Renal cortex interstitium (tissue), 15 donors: ENCODE results near the gene STXBP3. TPM values are rescaled to one million over a fixed set of nuclear protein-coding genes. Genes with fewer than 3 reads are reported as not detected.
"Not testable (repeated sequence)": the region's sequence is repeated elsewhere in the genome, so short reads cannot be mapped to it uniquely, and the experiment has no call there.

ENCODE experiments used
- DNase-seq, 11 donors: peaks; one replicate each; pipeline ENCODE4 v3.0.0-alpha.2; 2013; ENCODE audit warnings: low read depth in 9 of 11, low spot score in 4 of 11; ENCODE audit errors: extremely low read depth in 1 of 11
- long read RNA-seq, 16 experiments: transcript quantifications; one replicate each; lab custom pipeline, GENCODE V29; 2026
- polyA plus RNA-seq, 3 donors: library from polyadenylated mRNA; unstranded; fragments of 120-200 nt; gene quantifications; one replicate each; pipeline ENCODE4 v1.2.1, GENCODE V29; 2013; ENCODE audit not compliant: insufficient read length in 3 of 3

STXBP3 gene, protein sequence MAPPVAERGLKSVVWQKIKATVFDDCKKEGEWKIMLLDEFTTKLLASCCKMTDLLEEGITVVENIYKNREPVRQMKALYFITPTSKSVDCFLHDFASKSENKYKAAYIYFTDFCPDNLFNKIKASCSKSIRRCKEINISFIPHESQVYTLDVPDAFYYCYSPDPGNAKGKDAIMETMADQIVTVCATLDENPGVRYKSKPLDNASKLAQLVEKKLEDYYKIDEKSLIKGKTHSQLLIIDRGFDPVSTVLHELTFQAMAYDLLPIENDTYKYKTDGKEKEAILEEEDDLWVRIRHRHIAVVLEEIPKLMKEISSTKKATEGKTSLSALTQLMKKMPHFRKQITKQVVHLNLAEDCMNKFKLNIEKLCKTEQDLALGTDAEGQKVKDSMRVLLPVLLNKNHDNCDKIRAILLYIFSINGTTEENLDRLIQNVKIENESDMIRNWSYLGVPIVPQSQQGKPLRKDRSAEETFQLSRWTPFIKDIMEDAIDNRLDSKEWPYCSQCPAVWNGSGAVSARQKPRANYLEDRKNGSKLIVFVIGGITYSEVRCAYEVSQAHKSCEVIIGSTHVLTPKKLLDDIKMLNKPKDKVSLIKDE
- polyA plus RNA-seq, result 10 to 100 TPM; 56.6 to 78.5 (median 67.5) TPM
- long read RNA-seq, donor 1, transcript STXBP3-201 (19 exons, 2,478 nt), result major isoform, 6 of 6 reads
- long read RNA-seq, donor 1, partial matches to known transcripts, result 0 of 6 reads
- long read RNA-seq, donor 1, other reads (novel, unspliced or antisense), result 0 of 6 reads
- long read RNA-seq, donor 2, transcript STXBP3-201 (19 exons, 2,478 nt), result major isoform, 8 of 8 reads
- long read RNA-seq, donor 2, partial matches to known transcripts, result 0 of 8 reads
- long read RNA-seq, donor 2, other reads (novel, unspliced or antisense), result 0 of 8 reads
- long read RNA-seq, donor 3, transcript STXBP3-201 (19 exons, 2,478 nt), result major isoform, 10 of 10 reads
- long read RNA-seq, donor 3, partial matches to known transcripts, result 0 of 10 reads
- long read RNA-seq, donor 3, other reads (novel, unspliced or antisense), result 0 of 10 reads
- long read RNA-seq, donor 4, transcript STXBP3-201 (19 exons, 2,478 nt), result major isoform, 10 of 11 reads
- long read RNA-seq, donor 4, partial matches to known transcripts, result 0 of 11 reads
- long read RNA-seq, donor 4, other reads (novel, unspliced or antisense), result 0 of 11 reads
- long read RNA-seq, donor 5, result 0 reads
- long read RNA-seq, donor 6, transcript STXBP3-201 (19 exons, 2,478 nt), result major isoform, 5 of 7 reads
- long read RNA-seq, donor 6, partial matches to known transcripts, result 0 of 7 reads
- long read RNA-seq, donor 6, other reads (novel, unspliced or antisense), result 0 of 7 reads
- long read RNA-seq, donor 7, transcript STXBP3-201 (19 exons, 2,478 nt), result major isoform, 5 of 6 reads
- long read RNA-seq, donor 7, partial matches to known transcripts, result 0 of 6 reads
- long read RNA-seq, donor 7, other reads (novel, unspliced or antisense), result 0 of 6 reads
- long read RNA-seq, donor 8, transcript STXBP3-201 (19 exons, 2,478 nt), result major isoform, 17 of 34 reads
- long read RNA-seq, donor 8, partial matches to known transcripts, result 15 of 34 reads
- long read RNA-seq, donor 8, other reads (novel, unspliced or antisense), result 0 of 34 reads
- long read RNA-seq, donor 9, transcript STXBP3-201 (19 exons, 2,478 nt), result major isoform, 6 of 6 reads
- long read RNA-seq, donor 9, partial matches to known transcripts, result 0 of 6 reads
- long read RNA-seq, donor 9, other reads (novel, unspliced or antisense), result 0 of 6 reads
- long read RNA-seq, donor 10, transcript STXBP3-201 (19 exons, 2,478 nt), result major isoform, 5 of 12 reads
- long read RNA-seq, donor 10, partial matches to known transcripts, result 7 of 12 reads
- long read RNA-seq, donor 10, other reads (novel, unspliced or antisense), result 0 of 12 reads
- long read RNA-seq, donor 11, transcript STXBP3-201 (19 exons, 2,478 nt), result major isoform, 5 of 7 reads
- long read RNA-seq, donor 11, partial matches to known transcripts, result 0 of 7 reads
- long read RNA-seq, donor 11, other reads (novel, unspliced or antisense), result 0 of 7 reads
- long read RNA-seq, donor 12, partial matches to known transcripts, result 5 of 7 reads
- long read RNA-seq, donor 12, other reads (novel, unspliced or antisense), result 0 of 7 reads
- long read RNA-seq, donor 13, transcript STXBP3-201 (19 exons, 2,478 nt), result major isoform, 5 of 16 reads
- long read RNA-seq, donor 13, partial matches to known transcripts, result 11 of 16 reads
- long read RNA-seq, donor 13, other reads (novel, unspliced or antisense), result 0 of 16 reads
- long read RNA-seq, donor 14, transcript STXBP3-201 (19 exons, 2,478 nt), result major isoform, 10 of 11 reads
- long read RNA-seq, donor 14, partial matches to known transcripts, result 0 of 11 reads
- long read RNA-seq, donor 14, other reads (novel, unspliced or antisense), result 0 of 11 reads
- long read RNA-seq, donor 15, partial matches to known transcripts, result 0 of 1 reads
- long read RNA-seq, donor 15, other reads (novel, unspliced or antisense), result 0 of 1 reads
- long read RNA-seq, donor 16, transcript STXBP3-201 (19 exons, 2,478 nt), result major isoform, 14 of 17 reads
- long read RNA-seq, donor 16, partial matches to known transcripts, result 0 of 17 reads
- long read RNA-seq, donor 16, other reads (novel, unspliced or antisense), result 0 of 17 reads

DNA sequence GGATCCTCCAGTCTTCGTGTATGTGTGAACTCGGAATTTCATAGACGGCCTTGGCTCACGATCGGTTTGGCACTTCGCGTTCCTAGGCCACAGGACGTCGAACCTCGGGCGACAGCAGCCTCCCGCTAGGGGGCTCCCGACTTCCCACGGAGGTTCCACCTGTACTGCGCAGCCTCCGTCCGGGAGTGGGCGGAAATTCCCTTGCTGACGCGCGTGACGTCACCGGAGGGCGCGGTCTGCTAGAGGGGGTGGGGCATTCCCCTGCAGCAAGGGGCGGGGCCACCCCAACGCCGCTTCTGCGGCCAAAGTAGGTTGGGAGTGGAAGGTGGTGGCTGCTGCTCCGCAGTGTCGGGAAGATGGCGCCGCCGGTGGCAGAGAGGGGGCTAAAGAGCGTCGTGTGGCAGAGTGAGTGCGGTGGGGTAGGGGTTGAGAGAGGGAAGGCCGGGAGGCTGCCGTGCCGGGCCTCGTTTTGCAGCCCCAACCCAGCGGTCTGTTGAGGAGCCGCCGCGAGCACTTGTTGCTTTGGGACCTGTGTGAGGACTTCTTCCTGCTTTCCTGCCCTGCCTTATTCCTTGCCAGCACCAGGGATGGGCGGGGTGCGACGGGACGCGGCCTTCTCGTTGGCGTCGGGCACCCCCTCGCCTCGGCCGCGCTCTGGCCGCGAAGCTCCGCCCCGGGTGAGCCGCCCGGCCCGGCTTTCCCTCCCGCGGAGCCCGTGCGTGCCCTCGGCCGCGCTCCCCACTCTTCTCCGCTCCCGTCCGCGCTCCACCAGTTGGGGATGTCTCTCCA is at the start of gene STXBP3:
Gene STXBP3, plus strand, starts transcription at position 293 of the 789 bp plus-strand sequence. Its CDS starts 64 bp downstream, at position 357.
- peak; percentile 95 to 98 (median 97) for DNase-seq

DNA sequence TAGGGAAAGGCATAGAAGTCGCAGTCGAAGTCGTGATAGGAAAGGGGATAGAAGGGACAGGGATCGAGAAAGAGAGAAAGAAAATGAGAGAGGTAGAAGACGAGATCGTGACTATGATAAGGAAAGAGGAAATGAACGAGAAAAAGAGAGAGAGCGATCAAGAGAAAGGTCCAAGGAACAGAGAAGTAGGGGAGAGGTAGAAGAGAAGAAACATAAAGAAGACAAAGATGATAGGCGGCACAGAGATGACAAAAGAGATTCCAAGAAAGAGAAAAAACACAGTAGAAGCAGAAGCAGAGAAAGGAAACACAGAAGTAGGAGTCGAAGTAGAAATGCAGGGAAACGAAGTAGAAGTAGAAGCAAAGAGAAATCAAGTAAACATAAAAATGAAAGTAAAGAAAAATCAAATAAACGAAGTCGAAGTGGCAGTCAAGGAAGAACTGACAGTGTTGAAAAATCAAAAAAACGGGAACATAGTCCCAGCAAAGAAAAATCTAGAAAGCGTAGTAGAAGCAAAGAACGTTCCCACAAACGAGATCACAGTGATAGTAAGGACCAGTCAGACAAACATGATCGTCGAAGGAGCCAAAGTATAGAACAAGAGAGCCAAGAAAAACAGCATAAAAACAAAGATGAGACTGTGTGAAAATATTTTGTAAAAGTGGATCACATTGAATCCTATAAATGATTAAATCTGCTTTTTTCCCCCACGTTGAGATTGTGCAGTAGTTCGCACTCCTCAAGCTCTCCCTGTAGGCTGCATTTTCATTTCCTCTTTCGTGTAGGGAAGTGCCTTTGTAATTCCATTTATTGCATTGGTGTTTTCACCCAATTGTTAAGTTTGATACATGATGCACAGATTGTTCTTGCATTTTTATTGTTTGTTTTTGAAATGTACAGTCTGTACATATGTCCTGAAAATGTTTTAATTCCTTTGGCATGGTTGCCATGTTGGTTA is 46.8 kb upstream of the STXBP3 start:
- DNase-seq, result no peak

DNA sequence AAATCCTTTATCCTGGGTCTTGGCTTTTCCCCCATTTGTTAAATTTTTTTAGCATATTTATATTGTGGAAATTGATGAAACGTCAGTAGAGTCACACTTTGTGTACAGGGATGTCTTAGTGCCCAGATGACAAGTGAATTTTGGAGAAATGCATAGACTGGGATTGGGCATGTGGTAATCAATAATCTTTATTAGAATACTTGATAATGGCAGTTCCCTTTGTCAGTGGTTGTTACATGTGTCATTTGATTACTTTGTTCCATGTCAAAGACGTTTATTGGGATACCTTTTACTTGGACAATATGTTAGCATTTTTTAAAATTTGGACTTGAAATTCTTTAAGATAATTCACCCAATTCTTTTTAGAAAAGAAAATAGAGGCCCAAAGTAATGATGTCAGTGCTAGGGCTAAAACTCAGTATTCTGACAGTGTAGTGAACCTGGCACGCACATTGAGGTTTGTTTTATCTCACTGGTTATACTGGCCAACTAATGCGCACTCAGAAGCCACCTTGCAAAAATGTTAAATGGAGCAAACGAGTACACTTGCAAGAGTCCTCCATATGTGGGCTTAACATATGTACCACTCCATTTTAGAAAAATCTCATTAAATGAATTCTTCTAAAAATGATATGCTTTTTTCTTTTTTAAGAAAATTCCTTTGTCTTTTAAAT is 45.2 kb upstream of the STXBP3 start:
- no peak for DNase-seq

DNA sequence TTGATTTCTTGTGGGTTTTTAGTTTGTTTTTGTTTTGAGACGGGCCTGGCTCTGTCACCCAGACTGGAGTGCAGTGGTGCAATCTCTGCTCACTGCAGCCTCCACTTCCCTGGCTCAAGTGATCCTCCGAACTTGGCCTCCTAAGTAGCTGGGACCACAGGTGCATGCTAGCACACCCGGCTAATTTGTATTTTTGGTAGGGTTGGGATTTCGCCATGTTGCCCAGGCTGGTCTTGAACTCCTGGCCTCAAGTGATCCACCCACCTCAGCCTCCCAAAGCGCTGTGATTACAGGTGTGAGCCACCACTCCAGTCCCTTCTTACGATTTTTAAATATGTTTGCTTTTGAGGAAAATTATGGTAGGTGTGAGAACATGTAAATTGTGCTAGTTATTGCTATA is 44.4 kb upstream of the STXBP3 start:
- not testable (repeated sequence) for DNase-seq

DNA sequence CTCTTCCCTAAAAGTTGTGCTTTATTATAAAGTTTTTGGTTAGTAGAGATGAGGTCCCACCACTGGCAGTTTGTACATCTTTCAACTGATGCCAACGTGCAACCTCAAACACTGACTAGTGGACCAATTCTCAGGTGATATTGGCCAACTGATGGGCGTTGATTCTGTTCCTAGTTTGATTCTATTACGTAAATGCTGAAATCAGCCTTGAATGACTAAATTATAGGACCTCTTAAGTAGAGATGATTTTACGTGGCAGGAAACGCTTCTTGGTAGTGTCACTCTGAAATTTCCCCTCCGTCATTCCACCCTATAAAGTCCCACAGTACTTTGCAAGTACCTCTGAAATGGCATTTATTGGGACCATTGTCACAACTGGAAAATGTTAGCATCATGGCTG is 42.5 kb upstream of the STXBP3 start:
- no peak for DNase-seq

DNA sequence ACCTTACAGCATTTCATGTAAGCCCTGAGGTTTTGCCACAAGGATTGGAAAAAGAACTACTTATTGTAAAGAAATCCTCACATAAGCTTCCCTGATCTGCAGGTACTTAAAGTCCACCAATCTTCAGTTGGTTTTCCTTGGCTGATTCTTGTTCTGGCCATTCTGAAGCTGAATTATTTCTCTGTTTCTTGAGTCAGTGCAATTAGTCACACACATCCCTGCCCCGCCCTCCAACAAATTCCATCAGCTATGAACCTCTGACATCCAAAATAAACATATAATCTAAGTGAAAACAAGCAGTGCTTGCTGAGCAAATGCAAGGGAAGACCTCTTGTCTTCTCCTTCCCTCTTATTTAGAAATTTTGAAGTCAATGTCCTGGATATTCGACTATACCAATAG is 42.0 kb upstream of the STXBP3 start:
- no peak for DNase-seq

DNA sequence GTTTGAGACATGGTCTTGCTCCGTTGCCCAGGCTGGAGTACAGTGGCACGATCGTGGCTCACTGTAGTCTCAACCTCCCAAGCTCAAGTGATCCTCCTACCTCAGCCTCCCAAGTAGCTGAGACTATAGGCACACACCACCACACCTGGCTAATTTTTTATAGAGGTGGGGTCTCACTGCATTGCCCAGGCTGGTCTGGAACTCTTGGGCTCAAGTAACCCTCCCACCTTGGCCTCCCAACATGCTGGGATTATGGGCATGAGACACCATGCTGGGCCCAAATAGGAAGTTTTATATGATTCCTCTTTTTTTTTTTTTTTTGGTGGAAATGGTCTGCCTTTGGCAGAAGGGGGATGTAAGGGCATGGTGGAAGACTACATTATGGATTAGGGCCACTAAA is 39.8 kb upstream of the STXBP3 start:
- no peak for DNase-seq

DNA sequence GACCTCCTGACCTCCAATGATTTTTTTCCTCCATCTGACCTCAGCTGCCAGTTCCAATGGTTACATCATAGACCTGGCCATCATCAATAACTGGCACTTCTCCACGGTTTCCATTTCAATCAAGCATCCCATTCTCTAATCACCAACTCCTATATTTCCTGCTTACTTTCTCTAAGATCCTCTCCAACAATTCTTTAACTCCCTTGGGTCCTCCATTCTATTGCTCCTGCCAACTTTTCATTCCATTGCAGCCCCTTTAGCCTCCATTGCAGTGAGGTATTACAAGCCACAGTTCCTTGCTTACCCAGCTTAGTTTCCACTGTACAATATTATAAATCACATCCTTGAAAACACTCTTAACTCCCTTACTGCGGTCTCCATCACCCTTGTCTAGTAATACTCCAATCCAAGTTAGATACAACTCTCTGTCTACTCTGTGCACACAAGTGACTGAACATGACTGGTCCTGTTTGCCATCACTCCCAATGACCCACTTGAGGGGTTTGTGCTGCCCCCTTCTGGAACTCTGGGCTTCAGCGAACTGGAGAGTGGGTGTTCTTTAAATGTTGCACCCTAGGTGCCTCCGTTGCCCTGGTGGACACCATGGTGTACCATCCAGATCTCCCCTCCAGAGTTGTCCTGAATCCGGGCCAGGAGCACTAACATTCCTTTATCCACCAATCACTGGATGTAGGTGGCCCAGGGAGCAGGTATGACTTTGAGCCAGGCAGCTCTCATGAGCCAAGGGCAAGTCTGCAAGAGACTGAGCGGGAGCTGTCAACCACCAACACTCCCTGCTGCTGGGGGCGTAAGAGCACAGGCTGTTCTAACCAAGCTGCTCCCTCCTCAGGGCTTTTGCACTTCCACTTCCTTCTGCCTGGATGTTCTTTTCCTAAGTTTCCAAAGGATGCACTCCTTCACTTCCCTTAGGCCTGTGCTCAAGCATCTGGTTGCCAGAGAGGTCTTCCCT is 37.5 kb upstream of the STXBP3 start:
- DNase-seq, result no peak

DNA sequence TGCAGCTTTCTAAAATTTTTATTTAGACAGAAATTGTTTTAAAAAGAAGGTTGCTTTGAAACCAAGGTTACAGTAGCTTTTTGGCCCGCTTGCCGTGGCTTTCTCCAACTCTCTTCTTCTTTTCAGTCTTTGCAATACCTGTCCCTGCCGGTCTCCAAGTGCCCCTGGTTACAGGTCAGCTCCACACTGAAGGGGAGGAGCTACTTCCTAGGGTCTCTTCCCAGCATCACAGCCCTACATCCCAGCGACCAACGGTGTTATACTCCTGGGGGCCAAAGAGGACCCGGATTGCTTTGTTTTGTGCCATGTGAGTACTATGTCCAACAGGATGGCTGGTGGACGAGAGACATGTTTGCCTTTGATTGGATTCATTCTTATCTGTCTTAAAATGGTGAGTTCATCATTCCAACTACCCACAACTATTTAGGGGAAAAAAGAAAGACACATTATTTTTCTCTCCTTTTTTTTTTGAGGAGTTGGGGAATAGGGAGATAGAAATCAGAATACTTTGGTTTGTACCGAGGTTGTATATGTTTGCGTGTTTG is 33.8 kb upstream of the STXBP3 start, which contains the start of gene FNDC7:
Gene FNDC7, plus strand, starts transcription at position 303 of the 545 bp plus-strand sequence. Its CDS starts 26 bp downstream, at position 329.
- DNase-seq, result no peak

DNA sequence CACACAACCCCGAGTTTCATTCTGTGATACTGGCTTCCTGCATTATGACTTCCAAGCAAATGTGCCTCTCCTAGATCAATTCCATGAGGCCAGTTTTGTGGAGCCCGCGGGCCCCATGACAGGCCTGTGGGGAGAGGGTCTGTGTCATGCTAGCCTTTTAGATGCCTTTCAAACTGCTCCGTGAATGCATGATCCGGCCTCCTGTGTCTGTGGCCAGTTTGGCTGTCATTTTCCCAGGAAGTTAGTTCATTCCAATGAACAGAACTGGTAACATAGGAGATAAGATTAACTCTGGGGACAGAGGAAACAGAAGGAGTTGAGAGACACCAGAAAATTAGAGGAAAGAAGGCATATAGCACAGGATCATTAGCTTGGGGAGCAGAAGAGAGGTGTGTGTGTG is 30.5 kb upstream of the STXBP3 start:
- no peak for DNase-seq

DNA sequence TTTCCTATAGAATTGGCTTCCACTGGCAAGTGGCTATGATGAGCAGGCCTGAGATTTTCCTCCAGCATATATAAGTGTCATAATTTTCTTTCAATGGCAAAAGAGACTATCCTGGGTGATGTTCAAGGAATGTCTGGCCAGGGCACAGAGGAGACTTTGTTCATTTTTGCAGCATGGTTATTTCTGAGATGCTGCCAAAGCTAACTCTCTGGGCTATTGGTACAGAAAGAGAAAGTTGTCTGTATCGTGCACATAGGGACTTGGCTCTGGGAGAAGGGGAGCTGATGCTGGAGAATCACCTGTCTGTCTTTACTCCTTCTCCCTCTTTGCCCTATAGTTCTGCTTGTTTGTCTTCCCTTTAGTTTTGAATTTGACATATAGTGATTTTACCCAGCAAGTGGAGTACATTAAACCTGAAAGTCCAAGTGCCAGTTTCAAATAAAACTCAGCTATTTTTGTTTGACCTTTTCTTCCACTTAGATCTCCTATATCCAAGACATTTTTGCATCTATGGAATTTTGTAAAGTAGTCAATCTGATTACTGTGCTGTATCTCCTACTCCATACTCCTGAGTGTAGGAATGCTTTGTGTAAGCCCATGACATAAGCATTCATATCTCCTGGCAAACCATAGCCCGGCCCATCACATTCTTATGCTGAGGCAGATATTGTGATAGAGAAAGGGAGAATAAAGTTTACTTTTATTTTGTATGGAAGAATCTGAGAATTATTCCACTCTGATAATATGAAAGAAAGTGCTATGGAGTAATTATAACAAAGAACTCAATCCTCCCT is 29.8 kb upstream of the STXBP3 start:
- no peak for DNase-seq

DNA sequence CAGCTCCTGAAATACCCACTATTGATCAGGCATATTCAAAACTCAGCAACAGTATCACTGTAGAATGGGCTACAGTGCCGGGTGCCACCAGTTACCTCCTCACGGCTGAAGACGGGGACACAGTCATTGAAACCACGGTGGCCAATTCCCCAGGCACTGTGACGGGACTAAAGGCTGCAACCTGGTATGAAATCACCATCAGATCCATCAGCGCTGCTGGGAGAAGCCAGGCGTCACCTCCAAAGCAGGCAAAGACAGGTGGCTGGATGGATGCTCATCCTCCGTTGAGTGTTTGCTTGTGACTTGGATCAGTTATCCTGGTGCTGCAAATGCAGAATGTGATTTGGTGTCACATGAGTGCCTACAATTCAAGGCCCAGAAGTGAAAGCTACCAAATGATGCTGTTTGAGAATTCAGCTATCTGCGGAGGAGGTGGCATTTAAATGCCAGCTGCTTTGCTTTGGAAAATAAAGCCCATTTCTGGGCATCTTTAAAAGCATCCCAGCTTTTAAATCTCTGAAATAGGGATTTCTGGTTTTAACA is 28.6 kb upstream of the STXBP3 start:
- DNase-seq, result no peak
